HG03565 (cell line): Measurements from ENCODE around the gene CNTN4.

Experiments
- ATAC-seq: cut with Tn5 transposase; IDR thresholded peaks from one replicate; pipeline ENCODE4 v1.9.1; 2021; ENCODE audit warnings: mild to moderate bottlenecking, moderate library complexity; ENCODE audit not compliant: unreplicated experiment

Gene CNTN4

DNA sequence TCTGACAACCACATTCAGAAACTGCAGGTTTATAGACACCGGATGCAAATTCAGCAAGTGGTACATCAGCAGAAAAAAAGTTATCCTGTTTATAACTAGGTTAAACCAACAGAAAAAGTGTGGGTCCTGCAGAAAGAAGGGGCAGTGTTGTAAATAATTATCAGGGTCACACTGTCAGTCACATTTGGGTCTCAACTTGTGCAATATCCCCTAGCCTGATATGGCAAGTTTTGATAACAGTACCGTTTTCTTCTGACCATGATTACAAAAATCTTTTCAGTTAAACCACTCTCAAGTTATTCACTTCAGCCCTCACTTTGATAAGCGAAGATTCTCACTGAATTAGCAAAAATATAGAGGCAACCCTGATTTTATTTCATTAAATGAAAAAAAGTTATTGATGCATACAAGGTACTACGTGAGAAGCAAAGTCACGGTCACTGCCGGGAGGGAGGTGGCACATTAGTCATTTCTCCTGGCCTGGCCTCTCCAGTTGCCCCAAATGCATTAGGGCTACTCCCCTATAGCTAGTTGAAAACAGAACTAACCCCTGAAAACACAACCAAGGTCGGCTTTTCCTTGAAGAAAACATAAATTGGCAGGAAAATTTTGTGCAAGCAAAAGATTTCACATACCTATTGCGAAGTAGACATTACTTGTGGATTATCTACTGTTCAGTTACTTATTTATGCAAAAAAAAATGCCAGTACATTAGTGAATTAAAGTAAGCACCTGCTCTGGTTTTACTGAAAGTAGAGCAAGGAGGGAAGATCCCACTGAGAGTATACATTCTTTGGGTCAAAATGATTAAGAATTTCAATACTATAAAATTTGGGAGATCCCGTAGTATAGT lies 982.9 kb downstream of the CNTN4 start:
- peak; percentile 26 for ATAC-seq

DNA sequence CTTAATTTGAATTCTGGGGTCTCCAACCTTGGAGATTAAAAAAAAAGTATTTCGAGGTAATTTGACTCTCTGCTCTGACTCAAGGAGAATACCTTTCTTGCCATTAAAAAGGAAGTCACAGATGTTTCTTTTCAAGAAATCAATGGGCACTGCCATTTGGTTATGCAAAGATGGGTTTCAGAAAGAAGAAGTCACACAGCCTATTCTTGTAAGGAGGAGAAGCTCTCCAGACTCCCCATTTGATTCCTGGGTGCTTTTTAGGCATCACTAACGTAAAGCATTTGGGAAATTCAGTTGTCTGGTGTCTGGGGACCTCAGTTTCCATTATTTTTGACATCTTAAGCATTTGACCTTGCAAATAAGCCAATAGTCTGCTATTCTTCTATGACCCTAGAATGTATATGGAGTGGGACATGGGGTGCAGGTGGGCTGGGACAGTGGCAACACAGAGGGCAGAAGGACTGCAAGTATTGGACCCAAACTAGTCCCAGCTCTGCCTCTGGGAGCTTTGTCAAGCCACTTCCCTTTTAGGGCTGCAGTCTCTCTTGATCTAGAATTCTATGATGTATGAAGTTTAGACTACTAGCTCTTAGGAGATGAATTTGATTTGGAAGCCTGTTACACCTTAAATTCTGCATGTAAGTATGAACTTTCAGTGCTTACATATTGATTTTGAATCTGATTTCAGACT lies 983.7 kb downstream of the CNTN4 start:
- peak; percentile 55 for ATAC-seq

DNA sequence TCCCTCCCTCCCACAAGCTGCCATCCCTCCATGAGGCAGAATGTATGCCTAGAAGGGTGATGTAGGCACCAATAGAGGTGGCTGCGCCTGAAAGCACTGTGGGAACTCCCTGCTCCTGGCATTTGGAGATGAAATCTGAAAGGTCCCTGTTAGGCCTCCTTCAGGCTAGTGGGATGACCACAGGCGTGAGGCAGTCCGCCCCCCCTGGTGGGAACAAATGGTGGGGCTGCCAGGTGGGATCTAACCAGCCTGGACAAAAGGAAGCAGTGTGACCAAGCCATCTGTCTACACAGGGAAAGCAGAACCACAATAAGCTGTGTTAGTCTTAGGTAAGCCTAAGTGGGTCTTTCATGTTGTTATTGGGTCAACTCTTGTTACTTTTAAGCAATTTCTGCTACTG lies 986.2 kb downstream of the CNTN4 start:
- ATAC-seq = no peak

GRCh38 chr3:3085782-3086181 lies 987.1 kb downstream of the CNTN4 start:
- peak; percentile 22 for ATAC-seq

GRCh38 chr3:3086239-3086638 lies 987.6 kb downstream of the CNTN4 start:
- no peak for ATAC-seq

GRCh38 chr3:3087279-3087678 lies 988.6 kb downstream of the CNTN4 start:
- ATAC-seq = no peak

DNA sequence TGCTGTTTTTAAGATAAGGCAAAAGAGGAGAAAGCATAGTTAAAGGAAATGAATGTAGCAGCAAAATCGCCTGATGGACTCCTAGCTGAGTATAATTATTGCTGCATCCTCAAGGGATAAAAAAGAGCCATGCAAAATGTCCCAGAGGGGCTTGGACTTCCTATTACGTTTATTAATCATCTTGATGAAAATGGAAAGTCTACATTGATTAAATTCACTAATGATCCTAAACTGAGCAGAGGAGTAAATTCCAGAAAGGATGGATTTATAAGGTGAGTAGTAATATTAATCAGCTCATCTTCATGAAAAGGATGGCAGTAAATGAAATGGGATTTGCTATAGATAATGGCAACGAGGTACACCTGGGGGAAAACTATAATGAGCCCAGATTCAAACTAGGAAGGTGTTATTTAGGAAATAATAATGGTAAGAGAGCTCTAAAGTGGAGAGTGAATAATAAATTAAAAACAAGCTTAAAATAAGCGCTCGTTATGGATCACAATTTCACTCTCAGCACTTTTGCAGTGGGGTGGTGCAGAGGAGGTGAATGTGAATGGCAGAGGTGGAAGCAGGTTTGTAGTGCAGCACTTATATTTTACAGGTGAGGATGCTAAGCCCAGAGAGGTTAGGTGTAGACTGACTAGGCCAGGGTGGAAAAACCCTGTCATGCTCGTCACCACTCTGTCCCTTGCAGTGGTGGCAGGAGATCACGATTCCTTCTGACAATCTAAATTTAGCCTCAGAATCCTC lies 989.2 kb downstream of the CNTN4 start:
- ATAC-seq = no peak

DNA sequence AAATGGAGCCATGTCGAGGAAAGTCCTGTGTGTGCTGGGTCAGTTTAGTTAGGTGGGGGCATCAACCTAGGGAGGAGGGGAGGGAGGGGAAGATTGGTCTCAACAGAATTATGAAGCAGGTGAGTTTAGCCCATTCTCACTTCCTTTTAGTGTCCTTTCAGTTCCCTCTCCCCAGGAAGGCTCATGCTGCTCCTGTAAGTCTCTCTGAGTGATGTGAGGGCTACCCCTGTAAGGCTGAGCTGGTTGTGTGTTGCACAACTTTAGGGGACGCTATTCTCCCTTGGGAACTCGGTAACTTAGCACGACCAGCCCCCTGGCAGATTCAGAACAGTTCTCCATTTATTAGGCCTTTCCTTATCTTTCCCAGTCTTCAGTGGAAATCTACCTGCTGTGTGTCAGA lies 990.4 kb downstream of the CNTN4 start:
- peak; percentile 99 for ATAC-seq

- ATAC-seq = no peak
These were observed 999.3 kb downstream of the CNTN4 start for GRCh38 chr3:3097958-3098357.

GRCh38 chr3:3101660-3102458 lies 1003.2 kb downstream of the CNTN4 start:
- peak; percentile 80 for ATAC-seq

DNA sequence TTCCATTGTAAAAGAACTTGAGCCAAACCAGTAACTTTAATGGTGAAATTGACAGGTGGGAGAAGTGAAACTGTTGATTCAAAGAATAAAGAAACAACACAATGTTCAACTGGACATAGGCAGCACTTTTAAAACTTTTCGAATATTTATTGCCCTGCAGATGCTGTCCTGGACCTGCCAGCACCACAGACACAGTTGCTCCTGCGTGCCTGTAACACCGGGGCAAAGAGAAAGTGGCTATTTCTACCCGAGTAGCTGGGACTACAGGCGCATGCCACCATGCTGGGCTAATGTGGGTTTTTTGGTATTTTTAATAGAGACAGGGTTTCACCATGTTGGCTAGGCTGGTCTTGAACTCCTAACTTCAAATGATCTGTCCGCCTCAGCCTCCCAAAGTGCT lies 1004.1 kb downstream of the CNTN4 start:
- no peak for ATAC-seq

DNA sequence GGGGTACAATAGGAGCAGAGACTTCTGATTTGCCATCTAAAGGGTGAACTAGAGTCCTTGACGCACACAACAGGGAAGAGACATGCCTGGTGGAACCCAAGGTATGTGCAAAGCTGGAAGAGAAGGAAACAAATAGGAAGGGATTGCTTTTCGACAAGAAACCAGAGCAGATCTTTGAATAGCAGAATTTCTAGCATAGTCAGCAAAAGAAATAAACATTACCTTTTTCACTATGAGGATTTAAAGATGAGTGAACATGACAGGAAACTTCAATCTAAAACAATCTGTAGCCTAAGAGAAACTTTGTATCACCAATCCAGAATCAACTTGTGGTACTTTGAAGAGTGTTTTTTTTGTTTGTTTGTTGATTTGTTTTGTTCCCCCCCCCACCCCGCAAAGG lies 1006.6 kb downstream of the CNTN4 start:
- ATAC-seq = no peak

GRCh38 chr3:3105815-3106214 lies 1007.1 kb downstream of the CNTN4 start:
- ATAC-seq = no peak

GRCh38 chr3:3107181-3107580 lies 1008.5 kb downstream of the CNTN4 start:
- no peak for ATAC-seq
